Osteoblast (primary cell): ENCODE measurements around the gene PKIB. TPM values are rescaled to one million over a fixed set of nuclear protein-coding genes. Genes with fewer than 3 reads are reported as not detected.

Source experiments
- DNase-seq: peaks from one replicate; pipeline ENCODE4 v3.0.0; 2011; ENCODE audit warnings: low spot score, mixed read lengths; ENCODE audit not compliant: insufficient read length; ENCODE audit errors: missing footprints
- H2AFZ ChIP-seq: 2 replicates; pipeline ENCODE4 v1.6.0; 2011; ENCODE audit warnings: mild to moderate bottlenecking, low read length
- H3K27ac ChIP-seq: 2 replicates; pipeline ENCODE4 v1.5.1; 2011; ENCODE audit warnings: mild to moderate bottlenecking, low read depth, low read length, moderate library complexity
- H3K27me3 ChIP-seq: 2 replicates; pipeline ENCODE4 v1.6.0; 2012; ENCODE audit warnings: mild to moderate bottlenecking, control low read depth, inconsistent platforms, low read length, moderate library complexity; ENCODE audit not compliant: insufficient read depth
- H3K36me3 ChIP-seq: 2 replicates; pipeline ENCODE4 v1.5.1; 2011; ENCODE audit warnings: mild to moderate bottlenecking, low read length, control low read depth, moderate library complexity; ENCODE audit not compliant: insufficient read depth
- H3K4me1 ChIP-seq: 2 replicates; pipeline ENCODE4 v1.5.1; 2011; ENCODE audit warnings: mild to moderate bottlenecking, low read length, control low read depth, moderate library complexity; ENCODE audit not compliant: insufficient read depth
- H3K4me2 ChIP-seq: 2 replicates; pipeline ENCODE4 v1.6.0; 2011; ENCODE audit warnings: mild to moderate bottlenecking, low read length; ENCODE audit not compliant: insufficient read depth
- H3K4me3 ChIP-seq: fragments of 200-600 bp; sonication (generic); 3 replicates; pipeline ENCODE4 v1.5.1; 2012; ENCODE audit warnings: mild to moderate bottlenecking, low read length, inconsistent platforms; ENCODE audit not compliant: insufficient read depth
- H3K79me2 ChIP-seq: 2 replicates; pipeline ENCODE4 v1.6.0; 2012; ENCODE audit warnings: mild to moderate bottlenecking, low read length, control low read depth, inconsistent platforms; ENCODE audit not compliant: insufficient read depth
- H3K9me3 ChIP-seq: 2 replicates; pipeline ENCODE4 v1.5.1; 2011; ENCODE audit warnings: low read depth, low read length, control low read depth
- H4K20me1 ChIP-seq: 2 replicates; pipeline ENCODE4 v1.6.0; 2012; ENCODE audit warnings: mild to moderate bottlenecking, low read length, control low read depth; ENCODE audit not compliant: insufficient read depth
- total RNA-seq: library from RNA; depleted of rRNA; stranded (reverse); fragments of >200 nt; gene quantifications from 2 replicates; pipeline ENCODE4 v1.2.3, GENCODE V29; 2012
- TF ChIP-seq, protein P1 (sequence below): IDR thresholded peaks from 2 replicates; pipeline ENCODE4 v1.5.1; 2011; ENCODE audit warnings: mild to moderate bottlenecking, low read depth, low read length, moderate library complexity; ENCODE audit errors: extremely low read depth

The PKIB gene
- total RNA-seq, 1 donor, result 0.72 TPM

DNA sequence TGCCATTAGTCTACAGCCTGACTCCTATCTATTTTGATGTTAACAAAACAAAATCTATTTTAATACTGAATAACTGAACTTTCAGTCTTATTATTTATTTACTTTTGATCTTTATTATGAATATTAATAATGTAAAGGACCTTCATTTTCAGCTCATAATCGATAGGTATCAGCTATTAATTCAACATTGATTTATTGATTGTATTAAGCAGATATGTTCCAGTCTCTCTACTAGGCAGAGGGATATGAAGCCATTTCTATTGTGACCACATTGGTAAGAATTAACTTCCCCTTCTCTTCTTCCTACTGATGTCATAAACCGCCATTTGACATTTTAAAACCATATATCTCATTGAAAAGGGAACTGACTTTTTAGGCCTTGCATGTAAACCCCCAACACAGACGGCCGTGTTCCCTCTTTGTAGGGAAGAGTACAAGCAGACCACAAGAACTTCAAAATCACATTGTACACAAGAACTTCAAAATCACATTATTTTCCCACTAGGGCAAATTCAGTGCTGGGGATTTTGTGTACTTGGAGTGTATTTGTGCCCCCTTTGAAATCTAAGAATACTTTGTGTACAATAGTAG lies 99.8 kb downstream of the PKIB start:
- Histone ChIP-seq H3K4me1 (no peaks in the 10 kb centered on the region), H3K4me2 (no peak overlapping the region), H2AFZ (no peak overlapping the region), H3K9me3 (no peaks in the 10 kb centered on the region), H3K4me3 (no peak overlapping the region), H3K27me3 (no peaks in the 10 kb centered on the region), H3K79me2 (no peaks in the 10 kb centered on the region), H3K36me3 (no peaks in the 10 kb centered on the region), H4K20me1 (no peaks in the 10 kb centered on the region), H3K27ac (no peak overlapping the region)
- no peak for DNase-seq
- TF ChIP-seq, protein P1, sequence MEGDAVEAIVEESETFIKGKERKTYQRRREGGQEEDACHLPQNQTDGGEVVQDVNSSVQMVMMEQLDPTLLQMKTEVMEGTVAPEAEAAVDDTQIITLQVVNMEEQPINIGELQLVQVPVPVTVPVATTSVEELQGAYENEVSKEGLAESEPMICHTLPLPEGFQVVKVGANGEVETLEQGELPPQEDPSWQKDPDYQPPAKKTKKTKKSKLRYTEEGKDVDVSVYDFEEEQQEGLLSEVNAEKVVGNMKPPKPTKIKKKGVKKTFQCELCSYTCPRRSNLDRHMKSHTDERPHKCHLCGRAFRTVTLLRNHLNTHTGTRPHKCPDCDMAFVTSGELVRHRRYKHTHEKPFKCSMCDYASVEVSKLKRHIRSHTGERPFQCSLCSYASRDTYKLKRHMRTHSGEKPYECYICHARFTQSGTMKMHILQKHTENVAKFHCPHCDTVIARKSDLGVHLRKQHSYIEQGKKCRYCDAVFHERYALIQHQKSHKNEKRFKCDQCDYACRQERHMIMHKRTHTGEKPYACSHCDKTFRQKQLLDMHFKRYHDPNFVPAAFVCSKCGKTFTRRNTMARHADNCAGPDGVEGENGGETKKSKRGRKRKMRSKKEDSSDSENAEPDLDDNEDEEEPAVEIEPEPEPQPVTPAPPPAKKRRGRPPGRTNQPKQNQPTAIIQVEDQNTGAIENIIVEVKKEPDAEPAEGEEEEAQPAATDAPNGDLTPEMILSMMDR, result no peak

DNA sequence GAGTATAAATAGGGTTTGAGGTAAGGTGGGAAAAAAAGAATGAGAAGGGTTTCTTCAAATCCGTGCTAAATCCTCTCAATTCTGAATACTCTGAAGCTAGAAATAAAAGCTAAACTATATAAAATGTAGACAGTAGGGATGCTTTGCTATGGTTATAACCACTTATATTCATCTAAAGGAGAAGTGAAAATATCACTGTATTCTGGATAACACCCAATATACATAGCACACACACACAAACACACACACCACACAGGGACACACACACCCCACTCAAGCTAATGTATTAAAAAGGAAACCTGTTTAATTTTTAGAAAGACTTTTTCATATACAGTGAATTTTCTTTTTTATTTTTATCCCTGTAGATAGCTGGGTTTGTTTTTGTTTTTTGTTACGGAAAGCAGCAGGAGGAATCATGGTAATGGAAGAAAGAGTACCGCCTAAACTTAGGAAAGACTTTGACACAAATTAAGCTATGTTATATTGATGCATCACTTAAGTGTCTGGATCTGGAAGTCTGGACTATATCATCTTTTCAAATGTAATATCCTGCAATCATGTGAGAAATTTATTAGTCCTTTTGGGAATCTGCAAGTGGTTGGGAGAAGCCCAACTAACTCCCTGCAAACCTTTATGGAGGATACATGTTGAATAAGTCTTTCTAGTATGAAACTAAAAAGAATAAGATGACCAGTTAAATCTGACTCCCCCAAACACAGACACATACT lies 100.9 kb downstream of the PKIB start:
- H4K20me1 ChIP-seq, result no peaks in the 10 kb centered on the region
- peaks cover 5% of the 10 kb centered on the region for H3K4me1 ChIP-seq
- no peaks in the 10 kb centered on the region for H3K79me2 ChIP-seq
- H3K9me3 ChIP-seq, result no peaks in the 10 kb centered on the region
- H2AFZ ChIP-seq, result no peak overlapping the region
- H3K36me3 ChIP-seq, result no peaks in the 10 kb centered on the region
- TF ChIP-seq, protein P1, result no peak
- H3K27ac ChIP-seq, result no peak overlapping the region
- DNase-seq, result no peak
- no peak overlapping the region for H3K4me2 ChIP-seq
- no peaks in the 10 kb centered on the region for H3K27me3 ChIP-seq
- no peak overlapping the region for H3K4me3 ChIP-seq

DNA sequence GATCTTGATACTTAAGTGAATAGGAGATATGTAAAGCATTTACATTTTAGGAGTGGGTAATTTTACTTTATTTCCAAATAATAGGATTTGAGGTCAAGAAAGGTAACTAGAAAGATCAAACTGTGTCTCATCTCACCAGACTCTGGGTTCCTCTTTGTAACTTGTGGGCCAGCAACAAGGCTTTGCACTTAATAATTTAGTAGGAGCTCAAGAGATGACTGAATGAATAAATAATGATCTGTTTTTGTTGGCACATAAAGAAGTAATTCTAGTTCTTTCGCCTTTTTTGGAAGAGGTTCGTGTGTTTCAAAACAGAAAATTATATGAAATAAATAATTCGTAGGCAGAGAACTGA lies 101.9 kb downstream of the PKIB start:
- H4K20me1 ChIP-seq, result no peaks in the 10 kb centered on the region
- no peaks in the 10 kb centered on the region for H3K36me3 ChIP-seq
- H3K4me2 ChIP-seq, result no peak overlapping the region
- H3K79me2 ChIP-seq, result no peaks in the 10 kb centered on the region
- no peak overlapping the region for H2AFZ ChIP-seq
- H3K4me1 ChIP-seq, result peaks cover 6% of the 10 kb centered on the region
- no peaks in the 10 kb centered on the region for H3K27me3 ChIP-seq
- no peaks in the 10 kb centered on the region for H3K9me3 ChIP-seq
- DNase-seq, result no peak
- TF ChIP-seq, protein P1, result no peak
- no peak overlapping the region for H3K27ac ChIP-seq
- no peak overlapping the region for H3K4me3 ChIP-seq

DNA sequence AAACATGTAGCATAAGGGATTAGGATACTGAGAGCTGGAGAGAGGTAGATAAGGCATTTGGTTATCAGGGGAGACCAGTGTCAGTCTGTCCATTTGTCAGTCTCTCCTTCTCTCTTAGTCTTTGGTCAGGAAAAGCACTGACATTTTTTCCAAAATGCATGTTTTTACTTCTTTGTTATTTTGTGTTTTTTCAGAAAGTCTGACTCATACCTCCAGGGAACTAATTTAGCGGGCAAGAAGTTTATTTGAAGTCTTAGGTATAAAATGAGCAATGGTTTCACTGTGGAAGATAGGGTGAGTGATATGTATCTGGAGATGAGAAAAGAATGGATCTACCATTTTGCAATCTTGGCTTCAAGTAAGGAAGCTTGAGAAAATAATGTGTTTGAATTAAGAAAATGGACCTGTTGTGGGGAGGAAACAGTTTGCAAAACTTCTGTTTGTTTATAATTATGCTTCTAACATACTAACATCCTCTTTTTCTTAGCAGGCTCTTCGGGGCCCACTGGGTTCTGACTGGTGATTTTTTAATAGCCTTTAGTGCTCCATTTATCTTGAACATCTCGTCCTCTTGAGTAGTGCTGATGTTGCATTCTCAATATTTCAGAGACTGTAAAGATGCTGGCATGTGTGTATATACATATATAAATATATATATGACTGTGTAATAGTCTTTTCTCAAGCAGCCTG lies 102.4 kb downstream of the PKIB start:
- no peaks in the 10 kb centered on the region for H3K27me3 ChIP-seq
- no peaks in the 10 kb centered on the region for H3K36me3 ChIP-seq
- H3K27ac ChIP-seq, result no peak overlapping the region
- no peak overlapping the region for H3K4me3 ChIP-seq
- H3K9me3 ChIP-seq, result no peaks in the 10 kb centered on the region
- H3K4me1 ChIP-seq, result peaks cover 11% of the 10 kb centered on the region
- H3K79me2 ChIP-seq, result no peaks in the 10 kb centered on the region
- H2AFZ ChIP-seq, result no peak overlapping the region
- TF ChIP-seq, protein P1, result no peak
- no peak for DNase-seq
- no peak overlapping the region for H3K4me2 ChIP-seq
- H4K20me1 ChIP-seq, result no peaks in the 10 kb centered on the region
